Activated T-helper 2 cell treated with anti-CD3 and anti-CD28 coated beads, Interferon-gamma antibody, Interleukin-2, Interleukin-4, amounts not matched to agents 10 μg/mL and 5 μg/mL and 100 μg/mL, durations not matched to agents 14 hours and 24 hours and 36 hours (primary cell): ENCODE results near the gene SPX. TPM values are rescaled to one million over a fixed set of nuclear protein-coding genes. Genes with fewer than 3 reads are reported as not detected.
A peak's percentile ranks its signal among the peaks of the same experiment; 100 is the strongest.

Experiments used
- DNase-seq: peaks from one replicate; pipeline ENCODE4 v3.0.0; 2021; ENCODE audit warnings: low spot score
- H3K27ac Mint-ChIP-seq: one replicate; pipeline ENCODE4 v1.8.0; 2021; ENCODE audit warnings: mixed read lengths
- H3K27me3 Mint-ChIP-seq: one replicate; pipeline ENCODE4 v1.8.0; 2021; ENCODE audit warnings: low read depth, mixed read lengths
- H3K36me3 Mint-ChIP-seq: one replicate; pipeline ENCODE4 v1.8.0; 2021; ENCODE audit warnings: low read depth, mixed read lengths
- H3K4me1 Mint-ChIP-seq: one replicate; pipeline ENCODE4 v1.8.0; 2021; ENCODE audit warnings: low read depth, mixed read lengths
- H3K4me3 Mint-ChIP-seq: one replicate; pipeline ENCODE4 v1.8.0; 2021; ENCODE audit warnings: low read depth, mild to moderate bottlenecking, moderate library complexity, mixed read lengths
- H3K9me3 Mint-ChIP-seq: one replicate; pipeline ENCODE4 v1.8.0; 2021; ENCODE audit warnings: mixed read lengths
- intact Hi-C: fragments of 100-400 bp; cut with micrococcal nuclease; formaldehyde crosslinking; loops from one replicate; pipeline ENCODE4 v1.15.1; 2023
- total RNA-seq: library from RNA; stranded (reverse); gene quantifications from 2 replicates; pipeline ENCODE4 v1.2.3, GENCODE V29; 2022

SPX gene
- total RNA-seq, 1 donor from 2014 or later: 1.6 TPM

DNA sequence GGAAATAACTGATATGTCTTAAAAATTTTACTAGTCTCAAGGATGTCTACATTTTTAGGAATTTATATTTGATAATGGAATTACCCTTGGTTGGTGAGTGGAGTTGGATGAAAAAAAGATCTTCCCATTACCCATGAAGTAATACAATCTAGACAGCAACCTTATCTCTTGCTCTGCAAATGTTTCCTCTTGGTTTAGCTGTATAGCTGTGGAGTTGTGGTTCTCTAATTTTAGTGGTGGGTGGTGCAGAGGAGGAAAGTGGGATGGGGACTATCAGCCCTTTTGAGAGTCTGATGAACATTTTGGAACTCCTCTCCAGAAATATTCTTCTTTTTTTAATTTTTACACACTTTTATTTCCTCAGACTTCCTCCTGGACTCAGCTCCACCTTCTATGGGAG lies 17.1 kb downstream of the SPX start:
- intact Hi-C loops: no loop called here
- Mint-ChIP-seq H3K9me3 (no peaks in the 10 kb centered on the region), H3K27me3 (no peaks in the 10 kb centered on the region), H3K36me3 (no peaks in the 10 kb centered on the region), H3K4me1 (peaks cover 23% of the 10 kb centered on the region), H3K27ac (no peak overlapping the region), H3K4me3 (no peak overlapping the region)
- DNase-seq: no peak

DNA sequence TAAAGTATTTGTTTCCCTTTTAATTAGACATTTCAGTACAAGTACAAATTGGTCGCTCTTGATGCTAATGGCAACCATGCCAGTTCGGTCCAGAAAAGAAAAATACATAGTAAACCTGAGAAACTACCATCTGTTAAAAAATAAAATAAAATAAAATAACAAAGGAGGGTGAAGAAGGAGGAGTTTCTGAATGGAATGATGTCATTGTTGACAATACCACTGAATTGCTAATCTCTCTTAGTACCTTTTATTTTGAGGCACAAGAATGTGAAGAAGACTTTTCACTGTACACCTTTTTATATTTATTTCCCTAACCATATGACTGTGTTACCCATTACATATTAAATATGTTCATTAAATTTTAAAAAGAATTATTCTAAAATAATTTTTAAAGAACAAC lies 19.5 kb downstream of the SPX start:
- no peaks in the 10 kb centered on the region for H3K36me3 Mint-ChIP-seq
- intact Hi-C loops: no loop called here

DNA sequence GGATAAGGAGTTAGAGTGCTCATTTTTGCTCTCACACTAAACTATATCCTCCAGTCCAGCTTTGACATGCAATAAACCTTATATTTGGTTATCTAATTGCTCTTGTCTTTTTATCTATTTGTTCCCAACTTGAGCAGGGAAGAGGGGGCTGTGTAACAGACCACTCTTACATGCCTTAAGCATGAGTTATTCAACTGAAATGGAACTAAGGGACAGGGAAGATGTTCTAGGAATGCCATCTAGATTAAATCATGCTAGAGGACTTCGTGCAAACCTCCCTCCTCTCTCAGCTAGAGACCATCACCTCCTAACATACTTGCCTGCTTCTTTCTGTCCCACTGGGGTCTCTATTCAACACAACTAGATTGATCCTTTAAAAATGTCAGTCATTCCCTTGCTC lies 20.6 kb downstream of the SPX start:
- intact Hi-C loops: loop anchor here (1.0 kb wide), 1 partner anchor 13 kb away; no protein-coding TSS in a partner anchor
- no peak for DNase-seq
- Mint-ChIP-seq H3K4me3 (no peak overlapping the region), H3K36me3 (no peaks in the 10 kb centered on the region), H3K27ac (no peak overlapping the region), H3K4me1 (peaks cover 14% of the 10 kb centered on the region), H3K9me3 (no peaks in the 10 kb centered on the region), H3K27me3 (no peaks in the 10 kb centered on the region)

More for the DNA sequence above, 19.5 kb downstream of the SPX start:
- Mint-ChIP-seq H3K4me3 (no peak overlapping the region), H3K4me1 (peaks cover 16% of the 10 kb centered on the region), H3K27ac (no peak overlapping the region), H3K9me3 (no peaks in the 10 kb centered on the region), H3K27me3 (no peaks in the 10 kb centered on the region)
- no peak for DNase-seq

DNA sequence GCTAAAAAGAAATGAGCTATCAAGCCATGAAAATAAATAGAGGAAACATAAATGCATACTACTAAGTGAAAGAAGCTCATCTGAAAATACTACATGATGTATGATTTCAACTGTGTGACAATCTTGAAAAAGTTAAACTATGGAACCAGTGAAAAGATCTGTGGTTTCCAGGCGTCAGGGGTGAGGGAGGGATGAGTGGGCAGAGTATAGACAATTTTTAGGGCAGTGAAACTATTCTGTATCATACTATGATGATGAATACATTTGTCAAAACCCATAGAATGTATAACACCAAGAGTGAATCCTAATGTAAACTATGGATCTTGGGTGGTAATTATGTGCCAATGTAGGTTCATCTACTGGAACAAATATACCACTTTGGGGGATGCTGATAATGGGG lies 21.3 kb downstream of the SPX start:
- no peak overlapping the region for H3K4me3 Mint-ChIP-seq
- H3K9me3 Mint-ChIP-seq: no peaks in the 10 kb centered on the region
- no peak for DNase-seq
- H3K27ac Mint-ChIP-seq: no peak overlapping the region
- no peaks in the 10 kb centered on the region for H3K36me3 Mint-ChIP-seq
- H3K4me1 Mint-ChIP-seq: peaks cover 14% of the 10 kb centered on the region
- intact Hi-C loops: loop anchor here (1.0 kb wide), 1 partner anchor 12 kb away; no protein-coding TSS in a partner anchor
- H3K27me3 Mint-ChIP-seq: no peaks in the 10 kb centered on the region

DNA sequence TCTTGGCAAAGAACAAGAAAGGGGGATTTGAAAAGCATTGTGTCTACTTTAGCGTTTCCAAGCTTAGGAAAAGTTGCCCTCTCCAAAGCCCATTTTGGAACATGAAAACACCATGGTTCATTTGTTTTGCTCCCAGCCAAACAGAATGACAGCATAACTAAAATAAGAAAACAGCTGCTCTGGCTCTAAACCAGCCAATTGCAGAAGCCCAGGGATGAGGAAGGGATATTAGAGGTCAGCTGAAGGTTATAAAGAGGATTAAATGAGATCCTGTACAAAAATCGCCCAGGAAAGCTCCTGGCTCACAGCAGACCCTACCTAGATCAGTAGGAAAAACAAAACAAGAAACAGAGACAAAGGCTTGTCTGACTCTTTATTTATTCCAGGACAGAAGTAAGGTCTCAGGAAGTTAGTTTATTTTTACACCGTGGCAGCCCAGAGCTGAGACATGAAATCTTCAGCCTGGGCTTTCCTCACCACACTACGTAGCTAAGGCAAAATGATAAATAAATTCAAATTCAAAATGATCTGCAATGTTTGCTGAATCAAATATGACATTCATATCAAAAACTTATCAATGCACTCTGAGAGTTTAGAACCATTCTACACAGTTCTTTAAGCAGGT lies 25.9 kb downstream of the SPX start:
- Mint-ChIP-seq H3K27ac (no peak overlapping the region), H3K9me3 (no peaks in the 10 kb centered on the region), H3K4me1 (peaks cover 10% of the 10 kb centered on the region), H3K27me3 (no peaks in the 10 kb centered on the region), H3K36me3 (no peaks in the 10 kb centered on the region), H3K4me3 (no peak overlapping the region)
- intact Hi-C loops: no loop called here
- no peak for DNase-seq

DNA sequence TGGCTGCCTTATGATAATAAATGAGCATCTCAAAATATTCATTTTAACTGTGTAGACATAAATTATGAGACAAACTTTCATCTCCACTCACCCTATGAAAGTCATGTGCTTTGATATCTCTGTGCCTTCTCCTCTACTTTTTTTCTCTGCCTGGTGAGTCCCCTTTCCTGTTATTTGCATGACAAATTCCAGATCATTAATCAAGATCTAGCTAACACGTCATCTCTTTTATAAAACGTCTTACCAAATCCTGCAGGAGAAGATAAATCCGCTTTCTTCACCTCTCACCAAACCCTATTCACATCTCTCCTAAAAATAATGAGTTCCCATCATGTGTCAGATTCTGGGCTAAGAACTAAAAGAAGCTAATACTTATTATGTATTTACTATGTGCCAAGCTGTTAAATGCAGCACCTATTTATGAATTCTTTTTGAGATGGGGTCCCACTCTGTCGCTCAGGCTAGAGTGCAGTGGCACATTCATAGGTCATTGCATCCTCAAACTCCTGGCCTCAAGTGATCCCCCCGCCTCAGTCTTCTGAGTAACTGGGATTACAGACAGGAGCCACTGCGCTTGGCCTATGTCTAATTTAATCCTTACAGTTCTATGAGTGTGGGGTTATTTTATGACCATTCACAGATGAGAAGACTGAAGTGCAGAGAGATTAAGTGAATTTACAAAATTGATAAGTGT lies 26.7 kb downstream of the SPX start:
- no peak for DNase-seq
- Mint-ChIP-seq H3K27ac (no peak overlapping the region), H3K4me1 (peaks cover 4% of the 10 kb centered on the region), H3K36me3 (no peaks in the 10 kb centered on the region), H3K9me3 (no peaks in the 10 kb centered on the region), H3K4me3 (no peak overlapping the region), H3K27me3 (no peaks in the 10 kb centered on the region)
- intact Hi-C loops: no loop called here

DNA sequence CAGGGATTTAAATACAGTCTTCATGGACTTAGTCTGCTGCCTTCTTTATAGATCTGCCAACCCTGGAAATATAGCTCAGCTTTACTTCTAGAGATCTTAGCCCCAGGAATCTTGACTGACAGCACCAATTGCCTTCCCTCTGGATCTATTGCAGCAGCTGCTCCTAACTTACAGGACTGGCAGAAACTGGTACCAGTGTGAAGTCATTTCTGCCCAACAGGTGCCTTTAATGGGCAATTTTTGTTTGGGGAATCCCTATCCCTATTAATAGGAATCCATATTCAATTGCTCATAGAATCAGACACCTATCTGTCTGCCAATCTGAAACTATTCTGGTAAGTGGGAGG lies 27.2 kb downstream of the SPX start:
- intact Hi-C loops: no loop called here
- H3K27ac Mint-ChIP-seq: no peak overlapping the region
- no peaks in the 10 kb centered on the region for H3K9me3 Mint-ChIP-seq
- H3K4me3 Mint-ChIP-seq: no peak overlapping the region
- no peaks in the 10 kb centered on the region for H3K36me3 Mint-ChIP-seq
- no peak for DNase-seq
- H3K4me1 Mint-ChIP-seq: no peaks in the 10 kb centered on the region
- H3K27me3 Mint-ChIP-seq: no peaks in the 10 kb centered on the region

DNA sequence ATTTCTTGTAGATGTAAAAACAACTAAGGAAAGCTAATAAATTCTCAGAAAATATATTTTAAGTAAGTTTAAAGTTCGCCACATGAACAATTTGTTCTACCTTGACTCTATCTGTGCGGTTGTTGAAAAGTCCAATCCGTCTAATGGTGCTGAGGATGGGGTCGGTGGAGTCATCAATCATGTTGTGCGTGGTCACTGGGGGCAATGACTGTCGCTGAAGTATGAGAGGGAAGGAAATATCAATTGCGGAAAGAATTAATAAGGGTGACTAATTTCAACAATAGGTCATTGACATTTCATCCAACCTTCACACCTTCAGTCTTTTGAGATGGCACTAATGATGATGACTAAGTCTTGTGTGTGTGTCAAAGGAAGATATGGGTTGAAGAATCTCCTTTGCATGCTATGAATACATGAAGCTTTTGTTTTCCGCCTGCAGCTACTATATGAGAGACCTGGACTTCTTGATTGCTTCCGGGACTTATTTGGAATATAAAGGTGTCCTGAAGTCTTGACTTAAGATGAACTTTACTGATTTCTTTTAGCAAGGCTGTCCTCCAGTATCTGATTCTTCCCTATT lies 32.1 kb downstream of the SPX start:
- no peak overlapping the region for H3K27ac Mint-ChIP-seq
- no peak for DNase-seq
- peaks cover 11% of the 10 kb centered on the region for H3K4me1 Mint-ChIP-seq
- no peaks in the 10 kb centered on the region for H3K9me3 Mint-ChIP-seq
- no peaks in the 10 kb centered on the region for H3K27me3 Mint-ChIP-seq
- no peak overlapping the region for H3K4me3 Mint-ChIP-seq
- intact Hi-C loops: no loop called here
- no peaks in the 10 kb centered on the region for H3K36me3 Mint-ChIP-seq

DNA sequence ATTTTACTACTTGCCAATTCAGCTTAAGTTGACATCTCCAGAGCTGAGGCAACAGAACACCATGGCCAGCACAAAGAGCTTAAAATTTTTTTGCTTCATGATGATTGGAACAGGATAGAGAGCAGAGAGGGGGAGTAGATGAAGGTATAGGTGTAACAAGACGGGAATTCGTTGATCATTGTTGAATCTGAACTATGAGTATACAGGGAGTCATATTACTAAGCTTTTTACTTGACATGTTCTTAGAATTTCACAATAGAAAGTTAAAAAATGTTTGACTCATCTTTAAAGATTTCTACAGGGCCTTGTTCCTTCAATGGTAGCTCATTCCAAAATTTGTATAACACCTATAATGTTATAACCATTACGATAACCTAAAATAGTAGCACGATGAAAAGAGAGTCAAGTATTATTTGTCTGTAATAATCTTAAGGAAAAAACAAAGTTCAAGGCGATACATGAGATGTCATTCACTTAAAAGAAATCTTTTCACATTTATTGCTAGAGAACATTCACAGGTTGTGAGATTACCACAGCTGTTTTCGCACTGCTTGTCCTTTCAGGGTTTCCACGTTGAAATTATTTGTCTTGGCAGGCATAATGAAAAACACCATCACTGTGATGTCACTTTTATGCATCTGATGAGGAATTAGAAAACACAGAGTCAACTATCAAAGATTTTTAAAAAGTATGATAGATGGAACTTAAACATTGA lies 33.9 kb downstream of the SPX start:
- Mint-ChIP-seq H3K4me3 (no peak overlapping the region), H3K4me1 (peaks cover 11% of the 10 kb centered on the region), H3K36me3 (no peaks in the 10 kb centered on the region), H3K9me3 (no peaks in the 10 kb centered on the region), H3K27ac (peak overlapping the region; percentile 75), H3K27me3 (no peaks in the 10 kb centered on the region)
- no peak for DNase-seq
- intact Hi-C loops: loop anchor here (1.0 to 5.0 kb wide), 4 partner anchors 13 to 117 kb away; partner anchors contain the start of genes GOLT1B, RECQL and SPX

DNA sequence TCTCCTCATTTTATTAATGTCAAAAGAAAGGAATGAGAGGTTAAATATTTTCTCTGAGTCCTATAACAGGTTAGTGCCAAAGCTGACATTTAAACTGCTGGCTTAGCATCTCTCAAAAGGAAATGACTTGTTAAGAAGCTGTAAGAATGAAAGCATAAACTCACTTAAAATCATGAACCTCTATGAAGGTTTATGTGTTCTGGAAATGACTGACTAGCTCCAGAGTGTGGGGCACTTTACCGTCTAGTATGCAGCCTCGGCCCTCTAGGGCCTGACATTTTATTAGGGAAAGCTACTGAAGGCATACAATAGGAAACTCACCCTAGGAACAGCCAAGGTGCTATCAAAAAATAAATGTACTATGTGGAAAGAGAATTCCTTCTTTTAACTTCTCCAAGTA lies 35.1 kb downstream of the SPX start:
- H3K4me1 Mint-ChIP-seq: peaks cover 11% of the 10 kb centered on the region
- H3K9me3 Mint-ChIP-seq: no peaks in the 10 kb centered on the region
- H3K27me3 Mint-ChIP-seq: no peaks in the 10 kb centered on the region
- no peaks in the 10 kb centered on the region for H3K36me3 Mint-ChIP-seq
- H3K4me3 Mint-ChIP-seq: no peak overlapping the region
- peak overlapping the region; percentile 38 for H3K27ac Mint-ChIP-seq
- DNase-seq: no peak
- intact Hi-C loops: loop anchor here (1.0 to 5.0 kb wide), 4 partner anchors 34 to 116 kb away; partner anchors contain the start of genes GOLT1B, RECQL and SPX

DNA sequence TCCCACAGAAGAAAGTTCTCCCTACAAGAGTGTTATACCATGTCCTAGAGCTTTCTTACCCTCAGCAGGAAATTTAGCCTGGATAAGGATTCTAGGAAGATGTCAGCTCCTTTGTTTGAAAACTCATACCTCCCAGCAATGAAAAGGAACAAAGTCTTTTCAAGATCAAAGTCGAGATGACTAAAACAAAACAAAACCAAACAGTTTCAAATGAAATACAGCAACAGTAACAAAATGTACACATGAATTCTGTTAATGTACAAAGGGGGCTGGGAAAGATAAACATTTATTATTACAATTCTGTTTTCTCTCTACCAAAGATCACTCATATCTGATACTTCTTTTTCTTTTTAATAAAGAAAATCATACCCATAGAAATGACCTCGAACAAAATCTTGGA lies 36.8 kb downstream of the SPX start:
- Mint-ChIP-seq H3K9me3 (no peaks in the 10 kb centered on the region), H3K4me3 (no peak overlapping the region), H3K27me3 (no peaks in the 10 kb centered on the region), H3K4me1 (peaks cover 11% of the 10 kb centered on the region), H3K27ac (no peak overlapping the region), H3K36me3 (no peaks in the 10 kb centered on the region)
- intact Hi-C loops: loop anchor here (5.0 kb wide), 2 partner anchors 36 to 114 kb away; partner anchors contain the start of gene SPX
- DNase-seq: no peak

DNA sequence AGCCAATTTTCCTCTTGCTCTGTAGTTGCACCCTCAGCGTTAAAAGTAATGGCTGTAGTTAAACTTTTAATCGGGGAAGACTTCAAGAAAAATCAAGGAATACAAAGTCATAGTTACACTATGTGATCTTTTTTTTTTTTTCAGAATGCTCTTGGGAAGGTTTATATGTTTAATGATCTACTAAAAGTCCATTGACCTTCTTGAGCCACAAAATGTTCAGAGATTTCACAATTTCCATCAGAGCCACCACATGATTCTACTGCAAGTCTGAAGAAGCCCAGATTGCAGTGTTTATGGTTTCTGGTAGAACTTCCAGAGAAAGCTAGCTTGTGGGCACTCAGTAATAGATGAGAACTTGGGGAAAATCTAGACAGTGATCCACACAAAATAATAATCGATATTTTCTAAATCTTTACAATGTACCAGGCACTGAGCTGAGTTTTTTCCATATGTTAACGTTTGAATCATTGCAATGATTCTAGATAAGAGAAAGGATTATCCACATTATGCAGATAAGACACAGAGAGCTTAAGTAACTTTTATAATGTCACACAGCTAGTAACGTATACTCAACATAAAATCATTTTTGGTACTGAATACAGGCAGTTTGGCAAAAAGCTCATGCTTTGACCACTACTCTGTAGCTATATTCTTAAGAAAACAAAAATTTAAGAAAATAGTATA lies 40.3 kb downstream of the SPX start:
- no peaks in the 10 kb centered on the region for H3K4me1 Mint-ChIP-seq
- H3K4me3 Mint-ChIP-seq: no peak overlapping the region
- no peaks in the 10 kb centered on the region for H3K9me3 Mint-ChIP-seq
- H3K27ac Mint-ChIP-seq: no peak overlapping the region
- intact Hi-C loops: no loop called here
- H3K36me3 Mint-ChIP-seq: no peaks in the 10 kb centered on the region
- DNase-seq: no peak
- H3K27me3 Mint-ChIP-seq: no peaks in the 10 kb centered on the region
